Stimulated activated naive B cell treated with anti-CD40 and anti-IgM and Interleukin-4, amounts not matched to agents 10 μg/mL and 1 μg/mL and 100 μg/mL, for 72 hours (primary cell): ENCODE results near the gene WDR33.

Experiments used
- ATAC-seq, 2 donors: fragments of 150-1000 bp; cut with Tn5 transposase; replicated peaks; 2 replicates each; pipeline ENCODE4 v1.10.0; 2021; ENCODE audit warnings: moderate library complexity in 1 of 2
- DNase-seq: peaks from one replicate; pipeline ENCODE4 v3.0.0; 2021
- H3K27ac Mint-ChIP-seq: one replicate; pipeline ENCODE4 v1.8.0; 2022; ENCODE audit warnings: mild to moderate bottlenecking, mixed read lengths
- H3K27me3 Mint-ChIP-seq, 2 donors: one replicate each; pipeline ENCODE4 v1.8.0; 2022; ENCODE audit warnings: mixed read lengths in 2 of 2
- H3K36me3 Mint-ChIP-seq, 2 donors: one replicate each; pipeline ENCODE4 v1.8.0; 2022; ENCODE audit warnings: mixed read lengths in 2 of 2, mild to moderate bottlenecking in 1 of 2
- H3K4me1 Mint-ChIP-seq, 2 donors: one replicate each; pipeline ENCODE4 v1.8.0; 2022; ENCODE audit warnings: mixed read lengths in 2 of 2, mild to moderate bottlenecking in 1 of 2
- H3K4me3 Mint-ChIP-seq, 2 donors: one replicate each; pipeline ENCODE4 v1.8.0; 2022; ENCODE audit warnings: mild to moderate bottlenecking in 2 of 2, mixed read lengths in 2 of 2, moderate library complexity in 1 of 2
- H3K9me3 Mint-ChIP-seq, 2 donors: one replicate each; pipeline ENCODE4 v1.8.0; 2022; ENCODE audit warnings: mixed read lengths in 2 of 2, mild to moderate bottlenecking in 1 of 2

Gene WDR33

DNA sequence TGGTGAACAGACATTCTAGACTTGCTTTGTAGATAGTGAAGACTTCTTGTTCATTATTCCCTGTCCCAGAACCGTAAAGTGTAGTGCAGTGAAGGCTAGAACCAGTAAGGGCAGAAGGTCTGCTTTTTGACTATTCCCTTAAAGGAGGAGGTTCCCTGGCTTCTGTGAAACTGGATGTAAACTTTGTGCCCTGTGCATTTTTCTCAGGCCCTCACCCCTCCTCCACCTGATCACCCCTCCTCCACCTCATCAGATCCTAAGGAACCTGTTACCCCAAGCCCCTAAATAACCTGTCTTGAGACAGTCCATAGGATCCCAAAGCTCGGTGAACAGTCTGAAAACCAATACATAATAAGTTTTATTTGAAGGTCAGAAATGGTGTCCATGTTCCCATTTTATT lies 75.9 kb downstream of the WDR33 start:
- Mint-ChIP-seq H3K9me3 (no peaks in the 10 kb centered on the region), H3K4me1 (peaks cover 4 to 13% of the 10 kb centered on the region in 2 donors), H3K4me3 (no peak overlapping the region), H3K27me3 (no peaks in the 10 kb centered on the region), H3K36me3 (peaks cover 9 to 27% of the 10 kb centered on the region in 2 donors), H3K27ac (no peak overlapping the region)
- DNase-seq (no peak), ATAC-seq (no peak)

DNA sequence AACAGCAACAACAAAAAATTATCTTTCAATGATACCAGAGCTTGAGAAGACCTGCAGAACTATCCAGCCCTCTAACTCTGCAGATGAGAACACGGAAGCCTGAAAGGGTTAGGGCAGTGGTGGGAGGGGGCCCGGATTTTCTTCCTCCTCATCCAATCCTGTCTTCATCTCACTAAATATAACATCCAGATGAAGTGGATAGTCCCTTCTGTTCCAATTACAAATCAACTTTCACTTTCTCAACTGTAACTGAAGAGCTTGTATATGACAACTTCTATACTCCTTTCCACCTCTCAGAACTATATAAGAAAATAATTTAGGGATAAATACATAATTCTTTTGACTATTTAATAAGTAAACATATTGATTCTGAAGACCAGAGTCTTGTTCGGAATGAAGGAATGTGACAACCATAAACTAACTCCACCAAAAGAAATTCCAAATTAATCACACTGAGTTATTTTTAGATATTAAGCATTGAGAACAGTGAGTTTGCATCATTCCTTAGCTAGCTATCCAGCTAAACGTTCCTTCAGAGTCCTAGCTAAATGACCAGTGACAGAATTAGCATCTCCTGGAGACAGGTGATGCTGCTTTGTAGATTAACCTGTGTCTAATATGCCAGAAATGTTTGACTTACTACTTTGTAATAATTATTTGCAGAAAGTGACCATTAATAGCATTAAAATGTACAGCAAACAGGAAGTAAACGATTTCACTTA lies 77.0 kb downstream of the WDR33 start:
- peaks cover 9 to 23% of the 10 kb centered on the region in 2 donors for H3K36me3 Mint-ChIP-seq
- ATAC-seq (no peak), DNase-seq (no peak)
- H3K9me3 Mint-ChIP-seq: no peaks in the 10 kb centered on the region
- H3K27ac Mint-ChIP-seq: no peak overlapping the region
- no peaks in the 10 kb centered on the region for H3K27me3 Mint-ChIP-seq
- H3K4me1 Mint-ChIP-seq: peaks cover 4 to 13% of the 10 kb centered on the region in 2 donors
- no peak overlapping the region for H3K4me3 Mint-ChIP-seq

DNA sequence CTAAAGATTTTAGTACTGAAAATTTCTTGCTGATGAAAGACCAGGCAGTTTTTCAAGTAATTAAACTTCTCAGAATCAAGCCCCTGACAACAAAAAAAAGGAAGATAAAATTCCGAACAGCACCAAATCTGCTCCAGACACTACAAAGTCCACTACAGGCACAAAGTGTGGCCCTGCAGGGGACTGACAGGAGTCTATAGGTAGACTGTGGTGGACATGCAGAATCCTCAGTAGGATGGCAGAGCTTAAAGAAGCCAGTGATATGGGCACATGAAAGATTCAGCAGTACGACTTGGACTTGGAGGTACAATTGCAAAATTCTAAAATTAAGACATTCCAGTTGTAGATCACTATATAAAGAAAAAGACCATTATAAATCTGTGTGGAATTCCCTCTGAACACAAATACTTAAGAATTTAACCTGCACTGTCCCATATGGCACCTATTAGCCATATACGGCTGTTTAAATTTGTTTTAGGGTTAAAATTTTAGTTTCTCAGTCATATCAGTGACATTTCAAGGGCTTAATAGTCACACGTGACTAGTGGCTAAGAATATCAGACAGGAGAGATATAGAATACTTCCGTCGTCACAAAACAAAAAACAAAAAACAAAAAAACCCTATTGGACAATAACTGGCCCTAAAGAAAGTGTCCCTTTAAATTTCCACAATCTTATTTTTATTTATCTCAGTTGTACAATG lies 77.7 kb downstream of the WDR33 start:
- DNase-seq (no peak), ATAC-seq (no peak)
- no peaks in the 10 kb centered on the region for H3K27me3 Mint-ChIP-seq
- H3K9me3 Mint-ChIP-seq: no peaks in the 10 kb centered on the region
- H3K4me3 Mint-ChIP-seq: no peak overlapping the region
- H3K27ac Mint-ChIP-seq: no peak overlapping the region
- H3K4me1 Mint-ChIP-seq: peaks cover 2 to 6% of the 10 kb centered on the region in 2 donors
- peaks cover 9 to 19% of the 10 kb centered on the region in 2 donors for H3K36me3 Mint-ChIP-seq

DNA sequence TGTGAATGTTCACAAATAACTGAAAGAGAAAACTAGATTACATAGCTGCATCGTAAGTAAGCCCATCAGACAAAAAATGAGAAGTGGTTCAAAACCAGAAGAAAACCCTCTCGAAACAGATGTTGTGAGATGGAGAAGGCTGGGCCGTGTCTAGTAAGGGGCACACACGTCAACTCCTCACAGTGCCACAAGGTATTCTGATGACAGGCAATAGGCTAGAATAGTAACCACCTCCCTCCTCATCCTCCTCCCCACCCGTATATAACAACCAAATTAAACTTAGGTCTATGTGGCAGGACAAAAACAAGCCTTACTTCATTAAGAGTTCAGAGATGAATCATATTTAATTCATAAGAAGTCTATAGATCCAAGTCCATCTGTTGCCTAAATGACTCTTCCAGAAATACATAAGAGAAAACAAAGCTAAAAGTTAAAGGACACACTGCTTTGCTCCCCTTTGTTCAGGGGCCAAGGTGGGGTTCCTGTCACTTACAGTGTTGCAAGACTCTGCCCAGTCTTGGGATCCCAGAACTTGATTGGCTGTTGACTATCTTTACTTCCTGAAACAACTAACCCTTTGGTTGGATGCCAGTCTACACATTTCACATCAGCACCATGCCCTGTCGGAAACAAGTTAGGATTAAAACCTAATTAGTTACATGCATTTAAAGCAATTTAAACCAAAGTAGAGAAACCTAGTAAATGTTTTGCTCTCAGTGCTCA lies 84.7 kb downstream of the WDR33 start:
- ATAC-seq: no peak
- H3K27ac Mint-ChIP-seq: no peak overlapping the region
- peaks cover 30 to 43% of the 10 kb centered on the region in 2 donors for H3K36me3 Mint-ChIP-seq
- no peak for DNase-seq
- peaks cover 2 to 5% of the 10 kb centered on the region in 2 donors for H3K4me1 Mint-ChIP-seq
- no peak overlapping the region for H3K4me3 Mint-ChIP-seq
- no peaks in the 10 kb centered on the region for H3K27me3 Mint-ChIP-seq
- H3K9me3 Mint-ChIP-seq: no peaks in the 10 kb centered on the region

DNA sequence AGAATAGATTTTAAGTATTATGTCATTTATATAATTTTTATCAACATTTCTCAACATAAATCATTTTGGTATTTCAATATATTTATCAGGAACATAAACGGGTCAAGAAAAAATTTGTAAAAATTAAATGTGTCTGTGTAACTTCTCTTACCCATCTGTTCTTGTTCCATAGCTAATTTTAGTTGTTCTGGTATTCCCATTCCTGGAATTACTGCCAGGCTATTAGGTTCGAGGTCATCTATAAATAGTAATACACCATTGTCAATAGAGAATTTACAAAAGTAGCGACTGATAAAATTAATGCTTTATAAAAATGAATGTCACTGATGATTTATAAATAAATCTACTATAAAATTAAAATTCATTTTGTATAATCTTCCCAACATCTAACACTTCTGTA lies 88.2 kb downstream of the WDR33 start:
- H3K27me3 Mint-ChIP-seq: no peaks in the 10 kb centered on the region

DNA sequence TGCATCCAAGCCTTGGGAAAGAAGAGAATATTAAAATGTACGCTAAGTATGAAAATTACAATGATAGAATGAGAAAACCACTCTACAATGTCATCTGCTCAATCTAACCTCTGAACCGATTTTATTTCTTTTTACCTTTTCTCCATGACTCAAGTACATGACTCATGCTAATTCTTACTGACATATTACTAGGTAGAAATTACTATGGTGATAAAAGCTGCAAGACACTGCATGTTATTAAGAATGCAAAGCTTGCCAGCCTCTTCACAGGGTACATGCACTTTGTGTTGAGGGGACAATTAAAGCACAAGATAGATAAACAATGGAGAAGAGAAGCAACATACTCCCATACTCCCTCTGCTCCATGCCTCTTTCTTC lies 89.0 kb downstream of the WDR33 start:
- ATAC-seq (no peak), DNase-seq (no peak)
- Mint-ChIP-seq H3K4me3 (no peak overlapping the region), H3K27me3 (no peaks in the 10 kb centered on the region), H3K9me3 (no peaks in the 10 kb centered on the region), H3K4me1 (peaks cover 2 to 5% of the 10 kb centered on the region in 2 donors), H3K36me3 (peaks cover 44 to 59% of the 10 kb centered on the region in 2 donors), H3K27ac (no peak overlapping the region)

More for the DNA sequence above, 88.2 kb downstream of the WDR33 start:
- ATAC-seq: no peak
- H3K4me1 Mint-ChIP-seq: peaks cover 2 to 5% of the 10 kb centered on the region in 2 donors
- no peak overlapping the region for H3K4me3 Mint-ChIP-seq
- peaks cover 45 to 59% of the 10 kb centered on the region in 2 donors for H3K36me3 Mint-ChIP-seq
- no peak overlapping the region for H3K27ac Mint-ChIP-seq
- no peak for DNase-seq
- H3K9me3 Mint-ChIP-seq: no peaks in the 10 kb centered on the region

DNA sequence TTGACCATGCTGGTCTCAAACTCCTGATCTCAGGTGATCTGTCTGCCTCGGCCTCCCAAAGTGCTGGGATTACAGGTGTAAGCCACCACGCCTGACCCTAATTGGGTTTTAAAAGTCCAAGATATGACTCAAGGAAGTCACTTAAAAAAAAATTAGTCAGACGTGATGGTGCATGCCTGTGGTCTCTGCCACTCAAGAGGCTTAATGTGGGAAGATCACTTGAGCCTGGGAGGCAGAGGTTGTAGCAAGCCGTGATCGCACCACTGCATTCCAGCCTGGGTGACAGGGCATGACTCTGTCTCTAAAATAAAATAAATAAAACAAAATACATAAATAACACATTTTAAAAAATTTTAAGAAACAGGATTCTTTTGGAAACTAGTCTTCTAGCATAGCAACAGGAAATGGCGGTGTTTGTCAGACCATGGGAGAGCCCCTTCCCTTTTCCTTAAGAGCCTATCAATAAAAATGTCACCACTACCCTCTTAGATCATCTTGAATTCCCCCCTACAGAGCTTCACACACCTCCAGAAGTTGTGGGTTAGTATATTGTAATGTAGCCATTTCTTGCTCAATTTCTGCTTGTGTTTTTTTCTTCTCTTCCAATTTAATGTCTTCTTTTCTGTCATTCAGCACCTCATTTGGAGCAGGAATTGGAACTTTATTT lies 89.5 kb downstream of the WDR33 start:
- DNase-seq: no peak
- H3K27ac Mint-ChIP-seq: no peak overlapping the region
- H3K4me3 Mint-ChIP-seq: no peak overlapping the region
- no peaks in the 10 kb centered on the region for H3K9me3 Mint-ChIP-seq
- no peaks in the 10 kb centered on the region for H3K27me3 Mint-ChIP-seq
- ATAC-seq: no peak
- peaks cover 1 to 3% of the 10 kb centered on the region in 2 donors for H3K4me1 Mint-ChIP-seq
- H3K36me3 Mint-ChIP-seq: peaks cover 44 to 59% of the 10 kb centered on the region in 2 donors

DNA sequence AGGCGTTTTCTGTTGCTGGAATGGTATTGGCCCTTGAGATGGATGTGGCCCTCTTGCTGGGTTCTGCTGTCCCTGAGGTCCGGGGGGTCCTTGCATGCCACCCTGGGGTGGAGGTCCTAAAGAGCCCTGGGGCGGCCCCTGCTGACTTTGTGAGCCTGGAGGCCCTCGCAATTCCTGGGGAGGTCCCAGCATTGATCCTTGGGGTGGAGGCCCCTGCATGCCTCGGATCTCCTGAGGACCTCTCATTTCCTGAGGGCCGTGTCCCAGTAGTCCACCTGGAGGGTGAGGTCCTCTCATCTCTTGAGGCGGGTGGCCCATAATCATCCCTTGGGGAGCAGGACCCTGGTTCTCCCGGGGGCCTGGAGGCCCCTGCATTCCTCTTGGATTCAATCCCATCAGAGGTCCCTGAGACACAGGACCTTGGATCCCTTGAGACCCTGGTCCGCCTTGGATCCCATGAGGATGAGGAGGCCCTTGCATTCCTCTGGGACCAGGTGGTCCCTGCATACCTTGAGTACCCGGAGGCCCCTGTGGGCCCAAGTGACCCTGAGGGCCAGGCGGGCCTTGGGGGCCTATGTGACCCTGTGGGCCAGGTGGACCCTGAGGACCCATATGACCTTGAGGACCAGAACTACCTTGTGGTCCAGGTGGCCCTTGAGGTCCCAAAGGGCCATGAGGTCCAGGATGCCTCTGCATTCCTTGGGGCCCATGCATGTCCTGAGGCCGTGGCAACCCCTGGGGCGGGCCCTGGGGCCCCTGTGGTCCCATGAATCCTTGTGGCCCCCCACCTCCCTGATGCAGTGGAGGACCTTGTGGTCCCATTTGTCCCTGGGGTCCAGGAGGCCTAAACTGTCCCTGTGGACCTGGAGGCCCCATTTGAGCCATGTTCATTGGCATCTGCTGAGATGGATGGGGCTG lies 91.4 kb downstream of the WDR33 start:
- ATAC-seq (no peak), DNase-seq (no peak)
- Mint-ChIP-seq H3K9me3 (no peaks in the 10 kb centered on the region), H3K4me3 (no peak overlapping the region), H3K27ac (no peak overlapping the region), H3K27me3 (no peaks in the 10 kb centered on the region), H3K36me3 (peaks cover 40 to 59% of the 10 kb centered on the region in 2 donors), H3K4me1 (peaks cover 0 to 5% of the 10 kb centered on the region in 2 donors)

DNA sequence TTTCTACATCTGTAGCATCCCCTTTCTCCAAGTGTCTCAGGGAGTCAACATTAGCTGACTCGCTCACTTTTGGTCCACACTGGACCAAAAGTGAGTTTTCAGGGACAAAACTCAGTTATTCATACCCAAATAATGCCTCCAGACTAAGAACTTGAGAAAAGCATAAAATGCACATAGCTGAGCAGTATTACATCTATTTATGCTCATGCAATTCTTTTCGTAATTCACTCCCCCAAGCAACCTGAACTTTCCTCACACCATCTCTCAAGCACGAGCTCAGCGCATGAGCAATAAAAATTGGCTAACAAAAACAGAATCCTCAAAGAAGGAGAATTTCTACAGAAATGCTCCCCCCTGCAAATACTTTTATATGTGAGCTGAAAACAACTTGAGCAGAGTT lies 92.7 kb downstream of the WDR33 start:
- DNase-seq: no peak
- peaks cover 0 to 5% of the 10 kb centered on the region in 2 donors for H3K4me1 Mint-ChIP-seq
- H3K36me3 Mint-ChIP-seq: peaks cover 39 to 58% of the 10 kb centered on the region in 2 donors
- H3K27ac Mint-ChIP-seq: no peak overlapping the region
- ATAC-seq: no peak
- no peak overlapping the region for H3K4me3 Mint-ChIP-seq
- no peaks in the 10 kb centered on the region for H3K9me3 Mint-ChIP-seq
- H3K27me3 Mint-ChIP-seq: no peaks in the 10 kb centered on the region

DNA sequence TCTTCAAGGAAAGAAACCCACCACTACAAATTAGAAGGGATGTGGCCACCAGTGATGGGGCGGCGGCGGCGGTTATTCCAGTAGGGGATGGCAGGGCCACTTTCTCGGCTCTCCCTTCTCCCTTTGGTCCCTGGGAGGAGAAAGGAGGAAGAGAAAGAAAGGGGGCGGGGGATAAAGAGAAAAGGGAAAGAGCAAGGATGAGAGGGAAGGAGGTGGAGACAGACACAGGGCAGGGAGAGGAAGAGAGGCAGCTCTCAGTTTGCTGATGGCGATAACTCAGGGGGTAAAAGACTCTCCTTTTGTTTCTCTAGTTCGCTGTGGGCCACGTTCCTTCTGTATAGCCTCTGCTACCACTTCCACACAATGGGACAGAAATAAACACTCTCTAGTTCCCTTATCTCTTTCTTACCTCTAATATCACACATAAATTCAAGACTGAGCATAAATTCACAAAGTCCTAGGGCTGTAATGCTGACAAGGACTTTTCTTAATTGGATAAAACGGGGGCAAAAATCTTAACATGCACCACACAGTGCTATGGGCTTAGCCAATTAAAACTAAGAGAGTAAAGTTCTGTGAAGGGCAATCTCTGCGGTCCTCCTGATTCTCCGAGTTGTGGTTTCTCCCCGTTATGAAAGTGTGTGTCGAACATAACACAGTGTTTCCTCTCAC lies 95.1 kb downstream of the WDR33 start:
- ATAC-seq (no peak), DNase-seq (no peak)
- no peaks in the 10 kb centered on the region for H3K9me3 Mint-ChIP-seq
- H3K27ac Mint-ChIP-seq: no peak overlapping the region
- H3K36me3 Mint-ChIP-seq: peaks cover 29 to 45% of the 10 kb centered on the region in 2 donors
- H3K27me3 Mint-ChIP-seq: no peaks in the 10 kb centered on the region
- H3K4me1 Mint-ChIP-seq: peaks cover 0 to 5% of the 10 kb centered on the region in 2 donors
- H3K4me3 Mint-ChIP-seq: no peak overlapping the region

DNA sequence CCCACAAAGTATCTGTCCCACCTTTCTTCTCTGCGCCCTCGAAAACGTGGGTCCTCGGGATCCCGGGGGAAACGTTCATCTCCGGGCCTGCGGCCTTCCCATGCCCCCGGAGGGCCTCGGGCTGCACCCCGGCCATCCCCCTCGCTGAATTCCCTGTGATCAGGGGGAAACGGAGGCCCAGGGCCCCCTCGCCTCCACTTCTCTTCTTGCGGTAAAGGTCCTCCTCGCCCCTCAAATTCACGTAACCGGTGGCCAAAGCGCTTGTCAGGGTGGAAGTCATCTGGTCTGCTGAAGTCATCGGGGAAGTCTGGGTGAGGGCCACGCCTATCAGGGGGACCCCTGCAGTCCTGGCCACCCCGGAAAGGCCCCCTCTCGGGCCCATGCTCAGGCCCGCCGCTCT lies 97.4 kb downstream of the WDR33 start:
- Mint-ChIP-seq H3K9me3 (no peaks in the 10 kb centered on the region), H3K36me3 (peaks cover 36 to 48% of the 10 kb centered on the region in 2 donors), H3K4me3 (no peak overlapping the region), H3K4me1 (peaks cover 0 to 7% of the 10 kb centered on the region in 2 donors), H3K27ac (peak overlapping the region; percentile 83), H3K27me3 (no peaks in the 10 kb centered on the region)
- DNase-seq: no peak
- no peak for ATAC-seq

DNA sequence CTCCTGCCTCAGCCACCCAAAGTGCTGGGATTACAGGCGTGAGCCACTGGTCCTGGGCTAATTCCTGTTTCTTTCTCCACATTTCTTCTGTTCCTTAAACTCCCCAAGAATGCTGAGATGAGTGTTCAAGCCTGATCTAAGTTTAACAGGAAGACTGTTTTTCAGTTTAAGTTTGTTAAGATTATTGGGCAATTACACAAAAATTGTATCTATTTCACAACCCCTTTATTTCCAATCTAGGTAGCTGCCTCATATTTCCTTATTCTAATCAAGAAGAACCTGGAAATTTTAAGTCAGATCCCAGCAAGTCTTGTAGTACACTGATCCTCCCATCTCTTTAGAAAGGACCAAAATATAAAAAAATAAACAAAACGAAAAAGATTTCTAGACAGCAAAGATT lies 98.0 kb downstream of the WDR33 start:
- no peaks in the 10 kb centered on the region for H3K27me3 Mint-ChIP-seq
- no peaks in the 10 kb centered on the region for H3K9me3 Mint-ChIP-seq
- no peak for DNase-seq
- ATAC-seq: no peak
- H3K27ac Mint-ChIP-seq: no peak overlapping the region
- peaks cover 0 to 7% of the 10 kb centered on the region in 2 donors for H3K4me1 Mint-ChIP-seq
- no peak overlapping the region for H3K4me3 Mint-ChIP-seq
- peaks cover 36 to 48% of the 10 kb centered on the region in 2 donors for H3K36me3 Mint-ChIP-seq

DNA sequence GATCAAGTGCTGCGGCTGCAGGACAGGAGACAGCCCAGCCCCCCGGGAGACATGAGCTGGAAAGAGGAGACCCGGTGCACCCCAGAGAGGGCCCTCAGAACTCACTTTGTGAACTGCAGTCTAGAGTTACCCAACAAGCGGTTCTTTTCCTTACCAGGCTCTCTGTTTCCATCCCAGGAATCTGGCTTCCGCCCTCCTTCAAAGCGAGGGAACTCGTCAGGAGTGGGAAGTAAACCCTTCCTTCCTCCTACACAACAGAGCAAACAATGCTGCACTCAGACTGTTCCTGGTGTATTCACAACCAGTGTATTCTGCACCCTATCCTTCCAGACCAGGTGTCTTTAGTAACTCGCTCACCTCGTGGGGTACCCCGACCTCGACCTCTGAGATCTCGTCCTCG lies 101.6 kb downstream of the WDR33 start:
- Mint-ChIP-seq H3K27me3 (no peaks in the 10 kb centered on the region), H3K4me1 (peaks cover 7 to 12% of the 10 kb centered on the region in 2 donors), H3K27ac (no peak overlapping the region), H3K9me3 (no peaks in the 10 kb centered on the region), H3K36me3 (peaks cover 40 to 49% of the 10 kb centered on the region in 2 donors), H3K4me3 (no peak overlapping the region)
- no peak for DNase-seq
- no peak for ATAC-seq
